NT2/D1 (cell line): ENCODE data around the gene PRRC1.

Source experiments
- DNase-seq: peaks from one replicate; pipeline ENCODE4 v3.0.0-alpha.2; 2011; ENCODE audit warnings: low read depth, low spot score
- H3K27me3 ChIP-seq: 2 replicates; pipeline ENCODE4 v1.6.0; 2011; ENCODE audit warnings: mild to moderate bottlenecking; ENCODE audit not compliant: insufficient read length, insufficient read depth
- H3K36me3 ChIP-seq: 2 replicates; pipeline ENCODE4 v1.6.1; 2011; ENCODE audit warnings: mild to moderate bottlenecking, low read length, mixed read lengths; ENCODE audit not compliant: insufficient read depth, insufficient read length
- H3K4me1 ChIP-seq: 2 replicates; pipeline ENCODE4 v1.5.1; 2011; ENCODE audit not compliant: insufficient read depth, insufficient read length
- H3K4me3 ChIP-seq: 2 replicates; pipeline ENCODE4 v1.5.1; 2011; ENCODE audit warnings: low read depth; ENCODE audit not compliant: insufficient read length
- H3K9ac ChIP-seq: 2 replicates; pipeline ENCODE4 v1.6.0; 2011; ENCODE audit warnings: low read depth; ENCODE audit not compliant: insufficient read length
- H3K9me3 ChIP-seq: 2 replicates; pipeline ENCODE4 v1.5.1; 2011; ENCODE audit warnings: mild to moderate bottlenecking, low read length; ENCODE audit not compliant: insufficient read depth
- SUZ12 ChIP-seq: IDR thresholded peaks from 2 replicates; pipeline ENCODE4 v1.6.1; 2011; ENCODE audit not compliant: insufficient read length, insufficient read depth; ENCODE audit errors: extremely low read depth
- YY1 ChIP-seq: IDR thresholded peaks from 2 replicates; pipeline ENCODE4 v1.6.1; 2011; ENCODE audit not compliant: insufficient read length, insufficient read depth
- ZNF274 ChIP-seq: IDR thresholded peaks from 2 replicates; pipeline ENCODE4 v1.6.1; 2011; ENCODE audit warnings: mild to moderate bottlenecking, low read depth, low read length

Gene PRRC1

DNA sequence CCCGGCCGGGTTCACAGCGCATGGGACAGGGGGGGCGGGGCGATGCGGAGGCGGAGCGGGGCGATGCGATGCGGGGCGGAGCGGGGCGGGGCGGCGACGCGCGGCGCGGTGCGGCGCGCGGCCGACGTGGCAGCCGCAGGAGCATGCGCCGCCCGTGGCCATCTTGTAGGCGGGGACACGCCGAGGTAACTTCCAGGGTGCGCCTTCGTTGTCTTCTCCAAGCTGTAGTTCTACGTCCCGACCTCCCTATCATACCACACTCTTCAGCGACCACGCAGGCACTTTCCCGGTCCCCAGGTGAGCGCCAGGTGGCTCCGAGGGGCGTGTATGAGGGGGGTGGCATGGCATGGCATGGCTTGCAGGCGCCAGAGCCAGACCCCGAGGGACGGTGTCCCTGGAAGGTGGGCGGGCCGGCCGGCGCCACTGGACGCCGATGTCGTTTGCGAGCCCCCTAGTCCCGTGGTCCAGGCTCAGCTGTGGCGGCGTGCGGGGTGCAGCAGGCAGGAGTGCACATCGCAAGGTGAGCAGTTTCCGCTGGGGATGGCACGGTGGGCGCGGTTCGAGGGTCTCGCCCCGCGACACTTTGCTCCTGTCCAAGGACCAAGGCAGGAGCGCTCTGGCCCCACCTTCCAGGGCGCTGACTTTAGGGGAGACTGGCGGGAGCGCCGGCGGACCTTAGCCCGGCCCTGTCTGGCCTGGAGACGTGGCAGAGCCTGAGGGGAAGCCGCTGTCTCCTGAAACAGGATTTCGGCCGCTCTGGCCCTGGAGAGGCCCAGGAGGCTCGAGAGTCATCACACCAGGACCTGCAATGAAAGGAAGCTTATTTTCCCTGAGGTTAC is at the start of gene PRRC1:
PRRC1 (plus strand) TSS at position 161 of the 839 bp plus-strand sequence. CDS start 5,840 bp downstream, outside the sequence.
- H3K27me3 ChIP-seq: no peaks in the 10 kb centered on the region
- DNase-seq: peak; percentile 65
- peaks cover 37% of the 10 kb centered on the region for H3K36me3 ChIP-seq
- peak within 1 kb of the TSS; percentile 94 for H3K4me3 ChIP-seq
- H3K4me1 ChIP-seq: no peaks in the 10 kb centered on the region
- peak; percentile 54 for TF ChIP-seq YY1
- TF ChIP-seq SUZ12: no peak
- H3K9me3 ChIP-seq: peaks cover 24% of the 10 kb centered on the region
- H3K9ac ChIP-seq: peak within 1 kb of the TSS; percentile 92

DNA sequence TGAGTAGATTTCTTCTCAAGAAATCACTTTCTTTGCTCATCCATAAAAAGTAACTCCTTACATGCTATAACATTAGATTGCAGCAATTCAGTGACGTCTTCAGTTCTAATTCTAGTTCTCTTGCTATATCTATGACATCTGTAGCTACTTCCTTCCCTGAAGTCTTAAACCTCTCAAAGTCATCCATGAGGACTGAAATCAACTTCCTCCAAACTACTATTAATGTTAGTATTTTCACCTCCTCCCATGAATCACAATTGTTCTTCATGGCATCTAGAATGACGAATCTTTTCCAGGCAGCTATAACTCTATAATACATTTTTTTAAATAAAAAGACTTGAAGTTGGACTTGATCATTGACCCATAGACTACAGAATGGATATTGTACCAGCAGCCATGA is 46.2 kb upstream of the PRRC1 start:
- no peaks in the 10 kb centered on the region for H3K36me3 ChIP-seq
- no peaks in the 10 kb centered on the region for H3K27me3 ChIP-seq
- DNase-seq: no peak
- TF ChIP-seq SUZ12 (no peak), ZNF274 (no peak), YY1 (no peak)
- no peak overlapping the region for H3K9ac ChIP-seq
- H3K4me1 ChIP-seq: no peaks in the 10 kb centered on the region
- no peaks in the 10 kb centered on the region for H3K9me3 ChIP-seq
- no peak overlapping the region for H3K4me3 ChIP-seq

DNA sequence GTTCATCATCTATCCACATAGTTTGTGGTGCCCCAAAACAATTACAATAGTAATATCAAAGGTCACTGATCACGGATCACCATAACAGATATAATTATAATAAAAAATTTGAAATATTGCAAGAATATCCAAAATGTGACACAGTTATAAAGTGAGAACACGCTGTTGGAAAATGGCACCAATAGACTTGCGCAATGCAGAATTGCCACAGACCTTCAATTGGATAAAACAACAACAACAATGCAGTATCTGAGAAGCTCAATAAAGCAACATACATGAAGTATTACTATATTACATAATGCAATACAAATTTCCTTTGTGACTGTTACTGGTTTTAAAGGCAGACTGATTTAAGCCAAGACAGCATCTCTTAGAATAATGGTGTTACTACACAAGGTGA is 44.7 kb upstream of the PRRC1 start:
- no peak for DNase-seq
- no peaks in the 10 kb centered on the region for H3K36me3 ChIP-seq
- no peaks in the 10 kb centered on the region for H3K9me3 ChIP-seq
- TF ChIP-seq ZNF274: no peak
- TF ChIP-seq SUZ12: no peak
- no peak for TF ChIP-seq YY1
- no peaks in the 10 kb centered on the region for H3K27me3 ChIP-seq
- H3K9ac ChIP-seq: no peak overlapping the region
- H3K4me1 ChIP-seq: no peaks in the 10 kb centered on the region
- no peak overlapping the region for H3K4me3 ChIP-seq

- Histone ChIP-seq H3K36me3 (no peaks in the 10 kb centered on the region), H3K9ac (no peak overlapping the region), H3K4me1 (no peaks in the 10 kb centered on the region), H3K9me3 (0 out of 2 replicates have a peak, but pooled peaks cover 5% of the 10 kb centered on the region), H3K27me3 (no peaks in the 10 kb centered on the region), H3K4me3 (no peak overlapping the region)
- no peak for DNase-seq
- TF ChIP-seq SUZ12: no peak
- TF ChIP-seq ZNF274: no peak
- no peak for TF ChIP-seq YY1
These were observed 31.0 kb upstream of the PRRC1 start for GRCh38 chr5:127486471-127486870.

DNA sequence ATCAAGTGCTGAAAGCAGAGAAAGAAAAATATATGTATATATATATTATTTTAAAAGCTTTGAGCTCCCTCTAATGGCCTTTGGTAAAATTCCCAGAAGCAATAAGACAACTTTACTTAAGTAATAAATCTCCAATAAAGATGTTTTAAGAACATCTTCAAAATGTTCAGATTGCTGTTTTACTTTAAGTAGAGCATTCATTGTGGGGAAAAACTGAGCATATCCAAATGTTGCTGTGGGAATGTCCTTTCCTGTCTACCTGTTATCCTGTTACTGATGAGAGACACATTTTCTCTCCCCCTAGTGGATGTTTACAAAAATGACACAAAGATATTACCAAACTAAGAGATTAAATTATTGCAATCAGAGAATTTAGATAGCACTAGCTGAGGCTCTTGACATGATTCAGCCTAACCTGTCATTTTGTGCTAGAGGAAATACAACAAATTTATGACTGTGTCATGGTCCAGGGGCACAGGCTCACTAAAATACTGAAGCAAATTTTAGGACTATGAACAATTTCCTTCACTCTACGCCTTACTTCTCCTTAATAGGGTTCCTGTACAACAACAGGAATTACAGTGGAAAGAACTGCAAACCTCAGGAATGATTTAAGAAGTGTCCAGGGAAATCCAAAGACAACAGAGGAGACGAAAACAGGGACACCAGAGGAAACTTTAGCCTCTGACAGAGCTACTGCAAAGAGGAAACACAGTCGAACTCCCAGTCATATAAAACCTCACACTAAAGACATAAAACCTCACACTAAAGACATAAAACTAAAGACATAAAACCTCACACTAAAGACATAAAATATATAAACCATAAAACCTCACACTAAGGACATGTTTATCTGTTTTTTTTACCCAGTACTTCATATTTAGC is 24.3 kb upstream of the PRRC1 start:
- no peak overlapping the region for H3K9ac ChIP-seq
- H3K27me3 ChIP-seq: no peaks in the 10 kb centered on the region
- H3K9me3 ChIP-seq: 0 out of 2 replicates have a peak, but pooled peaks cover 5% of the 10 kb centered on the region
- TF ChIP-seq ZNF274 (no peak), YY1 (no peak), SUZ12 (no peak)
- H3K4me3 ChIP-seq: no peak overlapping the region
- no peak for DNase-seq
- no peaks in the 10 kb centered on the region for H3K4me1 ChIP-seq
- H3K36me3 ChIP-seq: no peaks in the 10 kb centered on the region

GRCh38 chr5:127498548-127498947 is 18.9 kb upstream of the PRRC1 start:
- no peak for DNase-seq
- H3K36me3 ChIP-seq: no peaks in the 10 kb centered on the region
- no peak overlapping the region for H3K9ac ChIP-seq
- H3K9me3 ChIP-seq: no peaks in the 10 kb centered on the region
- TF ChIP-seq SUZ12: no peak
- no peak for TF ChIP-seq ZNF274
- TF ChIP-seq YY1: no peak
- no peak overlapping the region for H3K4me3 ChIP-seq
- no peaks in the 10 kb centered on the region for H3K27me3 ChIP-seq
- no peaks in the 10 kb centered on the region for H3K4me1 ChIP-seq

DNA sequence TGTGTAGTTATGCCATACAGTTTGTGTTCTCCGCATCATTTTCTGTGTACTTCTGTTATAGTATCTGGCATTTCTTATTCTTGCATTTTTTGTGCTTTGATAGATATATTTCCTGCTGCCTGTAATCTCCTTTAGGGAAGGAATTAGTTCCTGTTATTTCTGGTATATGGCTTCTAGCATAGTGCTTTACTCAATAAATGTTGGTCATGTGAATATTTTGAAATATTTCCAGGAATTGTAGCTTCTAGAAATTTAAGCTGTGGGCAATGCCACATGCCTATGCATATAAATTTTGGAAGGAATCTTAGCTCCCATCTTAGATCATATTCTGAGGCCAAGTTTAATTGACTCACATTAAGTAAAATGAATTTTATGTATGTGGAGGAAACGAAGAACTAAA is 11.5 kb upstream of the PRRC1 start:
- DNase-seq: no peak
- Histone ChIP-seq H3K36me3 (no peaks in the 10 kb centered on the region), H3K9ac (no peak overlapping the region), H3K9me3 (no peaks in the 10 kb centered on the region), H3K4me3 (no peak overlapping the region), H3K4me1 (no peaks in the 10 kb centered on the region), H3K27me3 (no peaks in the 10 kb centered on the region)
- no peak for TF ChIP-seq ZNF274
- TF ChIP-seq SUZ12: no peak
- TF ChIP-seq YY1: no peak
